Neural cell (in vitro differentiated cells): Measurements from ENCODE around the gene SLC2A4. TPM values are rescaled to one million over a fixed set of nuclear protein-coding genes. Genes with fewer than 3 reads are reported as not detected.

Source experiments
- H2AFZ ChIP-seq: fragments of 200-600, 300-800 bp; sonication (generic), shearing (Covaris generic); 2 replicates; pipeline ENCODE4 v1.6.0; 2014; ENCODE audit warnings: low read depth, mild to moderate bottlenecking, antibody characterized with exemption, low read length, moderate library complexity
- H3F3A ChIP-seq: fragments of 200-600 bp; shearing (Covaris generic); 2 replicates; pipeline ENCODE4 v1.6.1; 2016; ENCODE audit warnings: mild to moderate bottlenecking, moderate library complexity, mixed read lengths, antibody characterized with exemption, low read length; ENCODE audit not compliant: insufficient read depth, poor library complexity, severe bottlenecking
- H3K27ac ChIP-seq: fragments of 200-600, 300-800 bp; sonication (generic), shearing (Covaris generic); 2 replicates; pipeline ENCODE4 v1.5.1; 2014; ENCODE audit warnings: mild to moderate bottlenecking, low read length, moderate library complexity
- H3K27me3 ChIP-seq: fragments of 300-800, 200-600 bp; sonication (generic), shearing (Covaris generic); 2 replicates; pipeline ENCODE4 v1.6.0; 2014; ENCODE audit warnings: mild to moderate bottlenecking, low read depth, low read length, moderate library complexity; ENCODE audit not compliant: insufficient read depth
- H3K36me3 ChIP-seq: fragments of 300-800, 200-600 bp; sonication (generic), shearing (Covaris generic); 2 replicates; pipeline ENCODE4 v1.5.1; 2014; ENCODE audit warnings: mild to moderate bottlenecking, antibody characterized with exemption, low read length, moderate library complexity; ENCODE audit not compliant: insufficient read depth
- H3K4me2 ChIP-seq: fragments of 300-800, 200-600 bp; sonication (generic), shearing (Covaris generic); 2 replicates; pipeline ENCODE4 v1.6.0; 2014; ENCODE audit warnings: mild to moderate bottlenecking, low read length
- H3K4me3 ChIP-seq: fragments of 300-800, 200-600 bp; sonication (generic), shearing (Covaris generic); 2 replicates; pipeline ENCODE4 v1.5.1; 2014; ENCODE audit warnings: mild to moderate bottlenecking, low read length, moderate library complexity
- H3K79me2 ChIP-seq: fragments of 200-600 bp; shearing (Covaris generic); replicated peaks from 2 replicates; pipeline ENCODE4 v1.6.0; 2014; ENCODE audit warnings: mild to moderate bottlenecking, low read length, moderate library complexity; ENCODE audit not compliant: insufficient read depth
- H3K9ac ChIP-seq: fragments of 300-800, 200-600 bp; sonication (generic), shearing (Covaris generic); 2 replicates; pipeline ENCODE4 v1.6.1; 2016; ENCODE audit warnings: mild to moderate bottlenecking, low read length, mixed read lengths
- H3K9me2 ChIP-seq: fragments of 200-600 bp; shearing (Covaris generic); 2 replicates; pipeline ENCODE4 v1.6.1; 2016; ENCODE audit warnings: mild to moderate bottlenecking, low read length, mixed read lengths; ENCODE audit not compliant: insufficient read depth
- H3K9me3 ChIP-seq: fragments of 200-600, 300-800 bp; sonication (generic), shearing (Covaris generic); 2 replicates; pipeline ENCODE4 v1.6.1; 2016; ENCODE audit warnings: mild to moderate bottlenecking, mixed run types, low read length, moderate library complexity, mixed read lengths
- H4K20me1 ChIP-seq: fragments of 200-600 bp; shearing (Covaris generic); 2 replicates; pipeline ENCODE4 v1.6.1; 2016; ENCODE audit warnings: mild to moderate bottlenecking, mixed run types; ENCODE audit not compliant: insufficient read depth
- CTCF ChIP-seq: fragments of 450-650 bp; IDR thresholded peaks from 2 replicates; pipeline ENCODE4 v1.5.1; 2014; ENCODE audit warnings: antibody characterized with exemption, mild to moderate bottlenecking, moderate library complexity; ENCODE audit not compliant: poor library complexity, severe bottlenecking
- EP300 ChIP-seq: fragments of 450-650 bp; conservative IDR thresholded peaks from 2 replicates; pipeline ENCODE4 v1.6.1; 2014; ENCODE audit warnings: antibody characterized with exemption, mild to moderate bottlenecking, moderate library complexity; ENCODE audit not compliant: poor library complexity, severe bottlenecking
- EZH2 ChIP-seq: fragments of 200-600, 300-800 bp; shearing (Covaris generic), sonication (generic); IDR thresholded peaks from 2 replicates; pipeline ENCODE4 v1.6.1; 2014; ENCODE audit warnings: antibody characterized with exemption, low read length, borderline replicate concordance, mild to moderate bottlenecking; ENCODE audit not compliant: insufficient read depth, poor library complexity, severe bottlenecking
- MXI1 ChIP-seq: fragments of 450-650 bp; conservative IDR thresholded peaks from 2 replicates; pipeline ENCODE4 v1.6.1; 2014; ENCODE audit warnings: antibody characterized with exemption, mild to moderate bottlenecking; ENCODE audit not compliant: poor library complexity, severe bottlenecking
- POLR2AphosphoS5 ChIP-seq: IDR thresholded peaks from 2 replicates; pipeline ENCODE4 v1.6.1; 2012
- RAD21 ChIP-seq: fragments of 450-650 bp; conservative IDR thresholded peaks from 2 replicates; pipeline ENCODE4 v1.6.1; 2014; ENCODE audit warnings: antibody characterized with exemption, mild to moderate bottlenecking, moderate library complexity
- REST ChIP-seq: IDR thresholded peaks from 2 replicates; pipeline ENCODE4 v1.6.1; 2012; ENCODE audit warnings: borderline replicate concordance
- SMC3 ChIP-seq: fragments of 450-650 bp; conservative IDR thresholded peaks from 2 replicates; pipeline ENCODE4 v1.6.1; 2014; ENCODE audit warnings: antibody characterized with exemption, mild to moderate bottlenecking, moderate library complexity; ENCODE audit not compliant: poor library complexity
- TAF1 ChIP-seq: IDR thresholded peaks from 2 replicates; pipeline ENCODE4 v1.6.1; 2012; ENCODE audit warnings: low read depth
- polyA plus RNA-seq: library from polyadenylated mRNA; depleted of rRNA; stranded (reverse); fragments of >200 nt; gene quantifications from 2 replicates; pipeline ENCODE4 v1.2.3, GENCODE V29; 2014

The SLC2A4 gene
- polyA plus RNA-seq, 1 donor from 2014 or later, result not detected

- H3K79me2 ChIP-seq, result peaks cover 12% of the 10 kb centered on the region
Observed at GRCh38 chr17:7304179-7304578, 22.7 kb downstream of the SLC2A4 start.

More at GRCh38 chr17:7304179-7304578, 22.7 kb downstream of the SLC2A4 start:
- H3K9me3 ChIP-seq, result no peaks in the 10 kb centered on the region
- H2AFZ ChIP-seq, result no peak overlapping the region
- H3K4me3 ChIP-seq, result no peak overlapping the region
- no peaks in the 10 kb centered on the region for H3F3A ChIP-seq
- no peak overlapping the region for H3K27ac ChIP-seq
- no peak for TF ChIP-seq EZH2
- TF ChIP-seq EP300, result no peak
- no peak for TF ChIP-seq MXI1
- no peak for TF ChIP-seq RAD21
- no peak for TF ChIP-seq SMC3
- TF ChIP-seq POLR2AphosphoS5, result no peak
- no peak for TF ChIP-seq CTCF
- no peak for TF ChIP-seq REST
- no peak for TF ChIP-seq TAF1
- H3K9ac ChIP-seq, result no peak overlapping the region
- no peaks in the 10 kb centered on the region for H3K36me3 ChIP-seq
- no peaks in the 10 kb centered on the region for H3K27me3 ChIP-seq
- H3K9me2 ChIP-seq, result no peaks in the 10 kb centered on the region
- H3K4me2 ChIP-seq, result no peak overlapping the region
- H4K20me1 ChIP-seq, result peaks cover 8% of the 10 kb centered on the region
